Hepatocyte (in vitro differentiated cells): Measurements from ENCODE around the gene FBXO9. TPM values are rescaled to one million over a fixed set of nuclear protein-coding genes. Genes with fewer than 3 reads are reported as not detected.

Experiments used
- DNase-seq: peaks from one replicate; pipeline ENCODE4 v3.0.0-alpha.2; 2016; ENCODE audit warnings: low spot score
- H2AFZ ChIP-seq: fragments of 200-600 bp; sonication (generic); 2 replicates; pipeline ENCODE4 v1.6.0; 2016; ENCODE audit warnings: antibody characterized with exemption, mild to moderate bottlenecking
- H3K27ac ChIP-seq: fragments of 200-600 bp; sonication (generic); 2 replicates; pipeline ENCODE4 v1.5.1; 2016; ENCODE audit warnings: mild to moderate bottlenecking
- H3K27me3 ChIP-seq: fragments of 200-600 bp; sonication (generic); 2 replicates; pipeline ENCODE4 v1.6.1; 2016
- H3K36me3 ChIP-seq: fragments of 200-600 bp; sonication (generic); replicated peaks from 2 replicates; pipeline ENCODE4 v1.5.1; 2016; ENCODE audit warnings: low read depth; ENCODE audit not compliant: insufficient read depth
- H3K4me1 ChIP-seq: fragments of 200-600 bp; sonication (generic); 2 replicates; pipeline ENCODE4 v1.5.1; 2016; ENCODE audit warnings: mild to moderate bottlenecking, moderate library complexity; ENCODE audit not compliant: insufficient read depth
- H3K4me2 ChIP-seq: fragments of 200-600 bp; sonication (generic); 2 replicates; pipeline ENCODE4 v1.6.0; 2016
- H3K4me3 ChIP-seq: fragments of 200-600 bp; sonication (generic); 2 replicates; pipeline ENCODE4 v1.5.1; 2016; ENCODE audit warnings: mild to moderate bottlenecking
- H3K79me2 ChIP-seq: fragments of 200-600 bp; sonication (generic); 2 replicates; pipeline ENCODE4 v1.6.0; 2017; ENCODE audit warnings: mild to moderate bottlenecking
- H3K9me2 ChIP-seq: fragments of 200-600 bp; sonication (generic); replicated peaks from 2 replicates; pipeline ENCODE4 v1.6.0; 2017; ENCODE audit warnings: mild to moderate bottlenecking; ENCODE audit not compliant: insufficient read depth
- H3K9me3 ChIP-seq: fragments of 200-600 bp; sonication (generic); 2 replicates; pipeline ENCODE4 v1.5.1; 2016; ENCODE audit warnings: low read depth, mild to moderate bottlenecking
- H4K20me1 ChIP-seq: fragments of 200-600 bp; sonication (generic); 2 replicates; pipeline ENCODE4 v1.6.0; 2016; ENCODE audit warnings: mild to moderate bottlenecking; ENCODE audit not compliant: insufficient read depth, poor library complexity, severe bottlenecking
- EZH2 ChIP-seq: fragments of 200-600 bp; sonication (generic); IDR thresholded peaks from 2 replicates; pipeline ENCODE4 v1.6.1; 2016; ENCODE audit warnings: antibody characterized with exemption, mild to moderate bottlenecking, borderline replicate concordance
- EZH2phosphoT487 ChIP-seq: fragments of 200-600 bp; sonication (generic); IDR thresholded peaks from one replicate; pipeline ENCODE4 v1.6.1; 2018; ENCODE audit warnings: antibody characterized with exemption, mild to moderate bottlenecking, low read depth, moderate library complexity; ENCODE audit not compliant: unreplicated experiment, severe bottlenecking
- WGBS: methylation state at CpG from one replicate; pipeline ENCODE4 v1.1.6; 2016; ENCODE audit warnings: low lambda C conversion rate; ENCODE audit errors: missing lambda C conversion rate; 5-methylcytosine and 5-hydroxymethylcytosine counted together
- polyA plus RNA-seq: library from polyadenylated mRNA; unstranded; fragments of >200 nt; fragmentation: Nextera tagmentation; extraction: Ambion mirVana; gene quantifications from 2 replicates; pipeline ENCODE4 v1.2.1, GENCODE V29; 2016
- total RNA-seq: library from RNA; depleted of rRNA; stranded (reverse); fragments of >200 nt; gene quantifications from 2 replicates; pipeline ENCODE4 v1.2.3, GENCODE V29; 2014
- TF ChIP-seq, protein P1 (sequence below): fragments of 200-600 bp; sonication (generic); IDR thresholded peaks from 2 replicates; pipeline ENCODE4 v1.5.1; 2016; ENCODE audit warnings: antibody characterized with exemption, mild to moderate bottlenecking; ENCODE audit not compliant: poor library complexity

FBXO9 gene
- total and polyA plus RNA-seq, 2 experiments from 2014 or later, result 33.3 to 79.8 TPM

DNA sequence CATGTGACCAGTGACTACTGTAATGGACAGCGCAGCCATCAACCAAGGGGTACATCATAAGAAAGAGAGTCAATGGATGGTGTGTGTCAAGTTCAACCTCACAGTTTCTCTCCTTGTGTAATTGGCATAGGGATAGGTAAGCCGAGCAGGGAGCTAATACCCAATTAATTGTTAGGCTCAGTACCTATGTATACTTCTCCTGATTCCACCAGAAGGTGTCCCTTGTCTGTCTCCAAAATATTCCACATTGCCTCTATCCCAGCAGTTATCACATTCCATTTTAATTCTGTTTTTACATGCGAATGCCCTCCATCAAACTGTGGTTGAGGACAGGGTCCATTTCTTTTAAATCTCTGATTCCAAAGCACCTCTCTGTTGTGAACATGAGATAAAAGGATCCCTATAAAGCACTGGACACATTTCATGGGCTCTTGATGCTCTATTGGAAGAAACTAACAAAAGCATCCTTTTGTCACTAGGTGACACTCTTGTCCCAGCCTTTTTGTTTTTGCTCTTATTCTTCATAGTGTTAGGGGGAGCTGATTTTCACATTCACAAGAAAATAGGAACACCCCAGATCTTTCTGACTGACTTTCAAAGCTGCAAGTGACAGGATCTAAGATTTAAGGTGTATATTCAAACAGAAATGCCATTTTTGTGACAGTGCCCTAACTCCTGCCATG is 38.9 kb downstream of the FBXO9 start:
- Histone ChIP-seq H3K4me3 (no peak overlapping the region), H3K36me3 (no peaks in the 10 kb centered on the region), H2AFZ (no peak overlapping the region), H3K4me2 (no peak overlapping the region), H3K4me1 (peaks cover 5% of the 10 kb centered on the region), H4K20me1 (no peaks in the 10 kb centered on the region), H3K9me3 (no peaks in the 10 kb centered on the region), H3K27me3 (no peaks in the 10 kb centered on the region), H3K27ac (no peak overlapping the region), H3K79me2 (no peaks in the 10 kb centered on the region), H3K9me2 (no peaks in the 10 kb centered on the region)
- WGBS, result 89% methylated on average over 3 of the region's 3 CpGs
- TF ChIP-seq, protein P1, sequence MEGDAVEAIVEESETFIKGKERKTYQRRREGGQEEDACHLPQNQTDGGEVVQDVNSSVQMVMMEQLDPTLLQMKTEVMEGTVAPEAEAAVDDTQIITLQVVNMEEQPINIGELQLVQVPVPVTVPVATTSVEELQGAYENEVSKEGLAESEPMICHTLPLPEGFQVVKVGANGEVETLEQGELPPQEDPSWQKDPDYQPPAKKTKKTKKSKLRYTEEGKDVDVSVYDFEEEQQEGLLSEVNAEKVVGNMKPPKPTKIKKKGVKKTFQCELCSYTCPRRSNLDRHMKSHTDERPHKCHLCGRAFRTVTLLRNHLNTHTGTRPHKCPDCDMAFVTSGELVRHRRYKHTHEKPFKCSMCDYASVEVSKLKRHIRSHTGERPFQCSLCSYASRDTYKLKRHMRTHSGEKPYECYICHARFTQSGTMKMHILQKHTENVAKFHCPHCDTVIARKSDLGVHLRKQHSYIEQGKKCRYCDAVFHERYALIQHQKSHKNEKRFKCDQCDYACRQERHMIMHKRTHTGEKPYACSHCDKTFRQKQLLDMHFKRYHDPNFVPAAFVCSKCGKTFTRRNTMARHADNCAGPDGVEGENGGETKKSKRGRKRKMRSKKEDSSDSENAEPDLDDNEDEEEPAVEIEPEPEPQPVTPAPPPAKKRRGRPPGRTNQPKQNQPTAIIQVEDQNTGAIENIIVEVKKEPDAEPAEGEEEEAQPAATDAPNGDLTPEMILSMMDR, result peak; percentile 40
- no peak for TF ChIP-seq EZH2
- no peak for DNase-seq

DNA sequence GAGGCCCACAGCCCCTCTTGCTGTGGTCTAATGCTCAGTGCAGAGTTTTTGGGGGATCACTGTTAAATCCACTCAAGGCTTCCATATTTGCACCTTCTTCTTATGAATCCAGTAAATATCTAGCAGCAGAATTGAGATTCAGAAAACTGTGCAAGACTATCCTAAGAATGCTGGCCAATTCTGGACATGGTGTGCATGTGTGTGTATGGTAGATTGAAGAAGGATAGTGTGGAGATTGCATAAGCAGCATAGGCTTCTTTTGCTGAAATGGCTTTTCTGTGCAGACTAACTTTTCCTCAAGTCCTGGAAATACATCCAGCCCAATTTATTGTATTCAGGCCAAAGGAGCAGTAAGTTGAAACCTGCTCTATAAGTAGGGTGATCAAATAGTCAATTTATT is 39.7 kb downstream of the FBXO9 start:
- Histone ChIP-seq H3K27ac (no peak overlapping the region), H3K4me3 (no peak overlapping the region), H3K9me2 (no peaks in the 10 kb centered on the region), H3K9me3 (no peaks in the 10 kb centered on the region), H3K36me3 (no peaks in the 10 kb centered on the region), H3K4me2 (no peak overlapping the region), H3K4me1 (peaks cover 5% of the 10 kb centered on the region), H2AFZ (no peak overlapping the region), H4K20me1 (no peaks in the 10 kb centered on the region), H3K27me3 (no peaks in the 10 kb centered on the region), H3K79me2 (no peaks in the 10 kb centered on the region)
- TF ChIP-seq EZH2phosphoT487 (no peak), EZH2 (no peak)
- TF ChIP-seq, protein P1, result no peak
- DNase-seq, result no peak

DNA sequence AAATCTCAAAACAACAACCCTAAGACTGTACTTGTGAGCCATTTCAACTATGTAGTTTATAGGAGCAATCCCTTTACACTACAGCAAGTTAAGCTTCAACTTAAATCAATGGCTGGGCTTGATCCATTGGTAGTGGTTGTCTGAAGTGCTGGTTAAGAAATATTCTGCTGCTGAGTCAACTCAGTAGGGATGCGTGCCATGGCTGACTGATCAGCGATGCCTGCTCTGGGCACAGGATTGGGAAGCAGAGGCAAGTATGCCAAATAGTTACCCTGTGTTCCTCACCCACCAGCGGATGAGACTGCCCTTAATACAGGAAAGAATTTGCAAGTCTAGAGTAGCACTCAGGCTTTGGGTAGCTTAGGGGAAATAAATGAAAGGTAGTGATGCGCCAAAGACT is 41.9 kb downstream of the FBXO9 start:
- Histone ChIP-seq H3K27ac (no peak overlapping the region), H3K9me3 (no peaks in the 10 kb centered on the region), H3K4me1 (peaks cover 11% of the 10 kb centered on the region), H3K79me2 (no peaks in the 10 kb centered on the region), H3K36me3 (no peaks in the 10 kb centered on the region), H3K4me2 (no peak overlapping the region), H2AFZ (no peak overlapping the region), H3K27me3 (no peaks in the 10 kb centered on the region), H4K20me1 (no peaks in the 10 kb centered on the region), H3K4me3 (no peak overlapping the region), H3K9me2 (no peaks in the 10 kb centered on the region)
- TF ChIP-seq, protein P1, result no peak
- no peak for TF ChIP-seq EZH2
- no peak for TF ChIP-seq EZH2phosphoT487
- no peak for DNase-seq
- WGBS, result 88% methylated on average over 4 of the region's 4 CpGs

DNA sequence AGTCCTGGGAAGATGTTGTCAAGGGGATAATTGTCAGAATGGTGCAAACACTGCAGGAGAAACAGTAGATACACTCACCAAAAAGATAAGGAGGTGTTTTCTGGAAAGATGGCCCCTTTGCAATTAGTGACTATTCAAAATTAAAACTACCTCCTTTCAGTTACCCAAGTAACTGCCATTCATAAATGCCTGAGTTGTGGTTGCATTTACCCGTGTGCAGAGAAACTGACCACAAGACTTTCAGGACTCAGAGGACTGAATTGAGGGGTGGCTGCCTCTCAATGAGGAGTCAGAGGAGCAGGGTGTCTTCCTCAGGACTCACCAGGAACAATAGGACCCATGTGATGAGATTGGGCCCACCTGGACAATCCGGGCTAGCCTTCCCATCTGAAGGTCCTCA is 44.4 kb downstream of the FBXO9 start:
- no peak for DNase-seq
- TF ChIP-seq EZH2 (no peak), EZH2phosphoT487 (no peak)
- TF ChIP-seq, protein P1, result no peak
- 100% methylated on average over 2 of the region's 2 CpGs for WGBS

More for the DNA sequence above, 44.4 kb downstream of the FBXO9 start:
- Histone ChIP-seq H3K9me3 (no peaks in the 10 kb centered on the region), H3K36me3 (no peaks in the 10 kb centered on the region), H3K9me2 (no peaks in the 10 kb centered on the region), H3K4me3 (no peak overlapping the region), H3K27ac (no peak overlapping the region), H2AFZ (no peak overlapping the region), H4K20me1 (no peaks in the 10 kb centered on the region), H3K4me1 (peaks cover 33% of the 10 kb centered on the region), H3K27me3 (no peaks in the 10 kb centered on the region), H3K4me2 (no peak overlapping the region), H3K79me2 (no peaks in the 10 kb centered on the region)
